K562 (cell line): ENCODE measurements around the gene ILDR1. TPM values are rescaled to one million over a fixed set of nuclear protein-coding genes. Genes with fewer than 3 reads are reported as not detected.

Experiments used
- ATAC-seq: fragments of 200-7000 bp; cut with Tn5 transposase; 3 replicates; pipeline ENCODE4 v1.9.1; 2020; ENCODE audit warnings: moderate library complexity
- BruUV-seq: library from RNA; stranded (reverse); fragments of 400-500 nt; replicated peaks from 2 replicates; lab custom pipeline; 2021; lab: Mats Ljungman, UMichigan
- CTCF ChIA-PET: fragments of 300-600 bp; formaldehyde crosslinking; extraction: SDS; loops from one replicate; lab custom pipeline; 2021; ENCODE audit warnings: low intra/inter-chr PET ratio; lab: Yijun Ruan, JAX
- POLR2A ChIA-PET: fragments of 300-600, 350-650 bp; sonication (Branson Sonifier 250); formaldehyde crosslinking; extraction: SDS; loops from one replicate; lab custom pipeline; 2021; ENCODE audit warnings: antibody characterized with exemption, inconsistent platforms; lab: Yijun Ruan, JAX
- DNase-seq, 4 experiments: peaks; one replicate each; pipeline versions ENCODE4 v3.0.0 to v3.0.0-alpha.2; 2011 to 2018; ENCODE audit warnings: low spot score in 3 of 4, mixed read lengths in 3 of 4; ENCODE audit errors: extremely low read depth in 1 of 4
- FAIRE-seq: peaks from 2 replicates; lab custom pipeline; 2011; peaks lifted over from hg19 to GRCh38; lab: Jason Lieb, UNC
- H2AFZ ChIP-seq: 2 replicates; pipeline ENCODE4 v1.6.0; 2011; ENCODE audit warnings: low read depth, low read length, control low read depth, inconsistent platforms
- H3K27ac ChIP-seq: fragments of 200-600 bp; 3 replicates; pipeline ENCODE4 v1.8.0; 2011; ENCODE audit warnings: low read depth, mild to moderate bottlenecking, control low read depth, inconsistent platforms, low read length, moderate library complexity, mixed read lengths; ENCODE audit errors: extremely low read depth
- H3K27me3 ChIP-seq, 2 experiments: fragments of 300-600 bp in 1 of 2; 2 replicates in 1 of 2; 3 replicates in 1 of 2; pipeline versions ENCODE4 v1.6.0 to v1.8.0; 2011; ENCODE audit warnings: inconsistent platforms in 2 of 2, low read length in 2 of 2, mild to moderate bottlenecking in 1 of 2, mixed read lengths in 1 of 2, moderate library complexity in 1 of 2; ENCODE audit not compliant: control insufficient read depth in 2 of 2, insufficient read depth in 2 of 2
- H3K36me3 ChIP-seq: fragments of 300-600 bp; 3 replicates; pipeline ENCODE4 v1.8.0; 2011; ENCODE audit warnings: mild to moderate bottlenecking, low read length, inconsistent platforms; ENCODE audit not compliant: control insufficient read depth, insufficient read depth
- H3K4me1 ChIP-seq, 2 experiments: fragments of 200-600 bp in 1 of 2; replicated peaks in 1 of 2; 2 replicates in 1 of 2; 3 replicates in 1 of 2; pipeline versions ENCODE4 v1.5.1 to v1.8.0; 2011; ENCODE audit warnings: inconsistent platforms in 2 of 2, low read length in 2 of 2, mild to moderate bottlenecking in 1 of 2, mixed read lengths in 1 of 2, moderate library complexity in 1 of 2; ENCODE audit not compliant: control insufficient read depth in 2 of 2, insufficient read depth in 2 of 2
- H3K4me2 ChIP-seq: 2 replicates; pipeline ENCODE4 v1.6.1; 2011; ENCODE audit warnings: low read length, control low read depth, inconsistent platforms, mixed read lengths; ENCODE audit not compliant: insufficient read depth
- H3K4me3 ChIP-seq: fragments of 200-600 bp; sonication (generic), shearing (Covaris generic); 2 replicates; pipeline ENCODE4 v1.5.1; 2016; ENCODE audit warnings: control low read depth, inconsistent platforms
- H3K79me2 ChIP-seq: fragments of 200-600 bp; 3 replicates; pipeline ENCODE4 v1.8.0; 2011; ENCODE audit warnings: low read length, inconsistent platforms; ENCODE audit not compliant: control insufficient read depth, insufficient read depth
- H3K9ac ChIP-seq, 2 experiments: 2 replicates each; pipeline versions ENCODE4 v1.6.0 to v1.6.1; 2011; ENCODE audit warnings: low read depth in 2 of 2, low read length in 2 of 2, control low read depth in 1 of 2, inconsistent platforms in 1 of 2, mild to moderate bottlenecking in 1 of 2, mixed read lengths in 1 of 2; ENCODE audit not compliant: insufficient read depth in 1 of 2
- H3K9me1 ChIP-seq: one replicate; pipeline ENCODE4 v1.6.0; 2011; ENCODE audit warnings: inconsistent platforms, mild to moderate bottlenecking, low read length, moderate library complexity; ENCODE audit not compliant: control insufficient read depth, insufficient read depth
- H3K9me3 ChIP-seq: replicated peaks from 2 replicates; pipeline ENCODE4 v1.5.1; 2011; ENCODE audit warnings: low read depth, low read length, inconsistent platforms; ENCODE audit not compliant: control insufficient read depth, insufficient read depth
- H4K20me1 ChIP-seq: replicated peaks from 2 replicates; pipeline ENCODE4 v1.6.1; 2011; ENCODE audit warnings: low read length, inconsistent platforms, mixed read lengths; ENCODE audit not compliant: control insufficient read depth, insufficient read depth
- CBX2 ChIP-seq: fragments of 200-600 bp; sonication (generic); IDR thresholded peaks from one replicate; pipeline ENCODE4 v1.6.1; 2012; ENCODE audit warnings: mild to moderate bottlenecking, low read length, inconsistent platforms; ENCODE audit not compliant: insufficient read depth, poor library complexity, severe bottlenecking
- PHF21A ChIP-seq: fragments of 450-650 bp; IDR thresholded peaks from 2 replicates; pipeline ENCODE4 v1.6.1; 2017; ENCODE audit warnings: low read depth, borderline replicate concordance
- WGBS: fragments of 100-300 bp; shearing (Covaris generic); methylation state at CpG from one replicate; pipeline ENCODE4 v1.1.6; 2016; ENCODE audit warnings: low coverage, mixed read lengths; ENCODE audit not compliant: insufficient coverage; ENCODE audit errors: missing lambda C conversion rate; 5-methylcytosine and 5-hydroxymethylcytosine counted together
- in situ Hi-C: fragments of 300-500 bp; cut with MboI; formaldehyde crosslinking; loops from 4 replicates; pipeline ENCODE4 v1.15.0; 2018; ENCODE audit warnings: inconsistent platforms, mixed read lengths
- intact Hi-C: fragments of 100-400 bp; cut with micrococcal nuclease; formaldehyde crosslinking; loops from 2 replicates; pipeline ENCODE4 v1.14.2; 2022
- polyA plus RNA-seq, 8 experiments: library from polyadenylated mRNA; depleted of rRNA in 4 of 8; stranded (reverse) in 5 of 8; unstranded in 3 of 8; fragments of >200 nt; fragmentation: Nextera tagmentation in 2 of 8; fragmentation: Illumina TruSeq in 1 of 8; extraction: Ambion mirVana in 2 of 8; extraction: Trizol in 1 of 8; gene quantifications; 2 replicates each; pipeline versions ENCODE4 v1.2.1 to v1.2.3, GENCODE V29; 2011 to 2014; ENCODE audit warnings: inconsistent platforms in 1 of 8, missing spikeins in 1 of 8
- total RNA-seq, 7 experiments: library from RNA; depleted of rRNA in 6 of 7; stranded (reverse); fragments of >200 nt in 6 of 7; fragmentation: Illumina TruSeq in 2 of 7; extraction: Trizol in 2 of 7; gene quantifications; 2 replicates each; pipeline versions ENCODE4 v1.2.1 to v1.2.3, GENCODE V29; 2011 to 2021; ENCODE audit warnings: low replicate concordance in 1 of 7
- TF ChIP-seq, protein P1 (sequence below): fragments of 250-450 bp; sonication (Bioruptor Pico); IDR thresholded peaks from 2 replicates; pipeline ENCODE4 v1.5.0; 2021; ENCODE audit warnings: mild to moderate bottlenecking, borderline replicate concordance

The ILDR1 gene
- total and polyA plus RNA-seq, 9 of the 15 experiments (the other 6 are each of a cell fraction or from before 2014, with no cell fraction given), result 0.04 TPM; not detected in 8

DNA sequence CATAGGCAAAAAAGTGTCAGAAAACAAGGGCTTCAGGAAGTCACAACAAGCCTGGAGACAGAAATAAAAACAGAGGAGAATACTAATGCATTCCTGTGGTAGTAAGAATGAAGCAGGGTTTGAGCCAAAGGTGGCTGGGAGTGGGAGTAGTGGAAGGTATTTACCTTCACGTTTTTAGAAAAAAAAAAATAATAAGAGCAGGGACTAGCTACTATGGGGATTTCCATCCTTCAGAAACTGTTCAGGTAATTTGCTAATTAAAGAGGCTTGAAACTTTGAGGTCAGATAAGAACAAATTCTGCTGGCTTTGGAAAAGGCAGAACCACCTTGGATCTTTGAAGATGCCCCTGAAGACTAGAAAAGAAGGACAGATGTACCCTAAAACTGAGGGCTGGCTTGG lies 18.4 kb downstream of the ILDR1 start:
- WGBS, result 0% methylated on average over 1 of the region's 1 CpG
- no peak overlapping the region for H3K9ac ChIP-seq
- FAIRE-seq (no peak), DNase-seq (no peak), ATAC-seq (no peak)
- no TSS peak for BruUV-seq
- H3K79me2 ChIP-seq, result no peaks in the 10 kb centered on the region
- H3K4me3 ChIP-seq, result no peak overlapping the region
- intact Hi-C loops, result no loop called here
- H4K20me1 ChIP-seq, result no peaks in the 10 kb centered on the region
- H2AFZ ChIP-seq, result no peak overlapping the region
- no peaks in the 10 kb centered on the region for H3K36me3 ChIP-seq
- H3K4me2 ChIP-seq, result no peak overlapping the region
- ChIA-PET CTCF (no interaction called here), POLR2A (no interaction called here)
- H3K9me3 ChIP-seq, result no peaks in the 10 kb centered on the region
- TF ChIP-seq, protein P1, sequence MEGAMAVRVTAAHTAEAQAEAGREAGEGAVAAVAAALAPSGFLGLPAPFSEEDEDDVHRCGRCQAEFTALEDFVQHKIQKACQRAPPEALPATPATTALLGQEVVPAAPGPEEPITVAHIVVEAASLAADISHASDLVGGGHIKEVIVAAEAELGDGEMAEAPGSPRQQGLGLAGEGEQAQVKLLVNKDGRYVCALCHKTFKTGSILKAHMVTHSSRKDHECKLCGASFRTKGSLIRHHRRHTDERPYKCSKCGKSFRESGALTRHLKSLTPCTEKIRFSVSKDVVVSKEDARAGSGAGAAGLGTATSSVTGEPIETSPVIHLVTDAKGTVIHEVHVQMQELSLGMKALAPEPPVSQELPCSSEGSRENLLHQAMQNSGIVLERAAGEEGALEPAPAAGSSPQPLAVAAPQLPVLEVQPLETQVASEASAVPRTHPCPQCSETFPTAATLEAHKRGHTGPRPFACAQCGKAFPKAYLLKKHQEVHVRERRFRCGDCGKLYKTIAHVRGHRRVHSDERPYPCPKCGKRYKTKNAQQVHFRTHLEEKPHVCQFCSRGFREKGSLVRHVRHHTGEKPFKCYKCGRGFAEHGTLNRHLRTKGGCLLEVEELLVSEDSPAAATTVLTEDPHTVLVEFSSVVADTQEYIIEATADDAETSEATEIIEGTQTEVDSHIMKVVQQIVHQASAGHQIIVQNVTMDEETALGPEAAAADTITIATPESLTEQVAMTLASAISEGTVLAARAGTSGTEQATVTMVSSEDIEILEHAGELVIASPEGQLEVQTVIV, result no peak
- TF ChIP-seq PHF21A, result no peak
- no peak for TF ChIP-seq CBX2
- H3K9me1 ChIP-seq, result no peaks in the 10 kb centered on the region
- no peak overlapping the region for H3K27ac ChIP-seq
- no peaks in the 10 kb centered on the region; a peak in 1 of 5 replicates for H3K4me1 ChIP-seq
- peaks cover 0 to 6% of the 10 kb centered on the region in 2 experiments; a peak in 2 of 5 replicates for H3K27me3 ChIP-seq
- in situ Hi-C loops, result no loop called here
